ENCODE results near the gene SIM2.

Gene SIM2

DNA sequence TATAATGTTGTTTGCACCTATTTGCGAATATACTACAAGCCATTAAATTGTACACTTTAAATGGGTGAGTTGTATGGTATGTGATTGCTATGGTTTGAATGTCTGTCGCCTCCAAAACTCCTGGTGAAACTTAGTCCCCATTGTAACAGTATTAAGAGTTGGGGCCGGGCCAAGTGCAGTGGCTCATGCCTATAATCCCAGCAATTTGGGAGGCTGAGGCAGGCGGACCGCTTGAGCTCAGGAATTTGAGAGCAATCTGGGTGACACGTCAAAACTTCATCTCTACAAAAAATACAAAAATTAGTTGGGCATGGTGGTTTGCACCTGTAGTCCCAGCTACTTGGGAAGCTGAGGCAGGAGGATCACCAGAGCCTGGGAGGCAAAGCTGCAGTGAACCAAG is 12.0 kb upstream of the SIM2 start:
- no peak for DNase-seq

DNA sequence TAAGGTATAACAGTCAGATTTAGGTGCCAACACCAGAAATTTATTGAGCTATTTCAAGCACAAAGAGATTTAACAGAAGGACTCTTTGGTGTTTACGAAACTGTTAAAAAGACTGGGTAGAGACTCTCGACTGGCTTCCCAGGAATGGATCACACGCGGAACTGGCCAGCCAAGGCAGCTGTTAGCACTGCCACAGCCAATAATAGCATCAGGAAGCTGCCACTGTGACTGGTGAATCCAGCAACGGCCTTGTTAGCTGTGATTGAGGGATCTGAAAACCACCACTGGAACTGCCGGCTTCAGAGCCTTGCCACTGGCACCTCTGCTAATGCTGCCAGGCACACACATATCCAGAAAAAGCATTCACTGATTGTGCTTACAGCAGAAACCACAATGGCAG is 10.6 kb upstream of the SIM2 start:
- no peak for DNase-seq

DNA sequence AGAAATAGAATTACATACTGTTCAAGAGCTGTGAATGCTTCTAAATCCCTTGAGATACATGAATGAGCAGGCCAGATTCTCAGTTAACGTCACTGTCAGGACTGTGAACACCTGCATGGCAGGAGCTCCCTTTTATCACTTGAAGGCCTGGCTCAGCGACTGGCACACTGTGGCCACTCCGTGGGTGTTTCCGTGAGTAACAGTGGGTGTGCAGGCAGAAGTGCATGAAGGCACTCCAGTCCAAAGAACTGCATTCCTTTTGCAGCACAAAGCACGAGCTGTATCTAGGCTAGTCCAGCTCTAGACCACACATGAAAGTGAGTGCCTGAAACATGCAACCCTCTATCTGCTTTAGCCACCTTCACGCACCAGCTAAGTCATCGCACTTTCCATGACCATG is 9.6 kb upstream of the SIM2 start:
- DNase-seq, result no peak

GRCh38 chr21:36690628-36691554 is 8.0 kb upstream of the SIM2 start:
- DNase-seq, result no peak

- peak in 1 of 2 experiments; percentile 56 for DNase-seq
These were observed 7.3 kb upstream of the SIM2 start for GRCh38 chr21:36691555-36692041.

DNA sequence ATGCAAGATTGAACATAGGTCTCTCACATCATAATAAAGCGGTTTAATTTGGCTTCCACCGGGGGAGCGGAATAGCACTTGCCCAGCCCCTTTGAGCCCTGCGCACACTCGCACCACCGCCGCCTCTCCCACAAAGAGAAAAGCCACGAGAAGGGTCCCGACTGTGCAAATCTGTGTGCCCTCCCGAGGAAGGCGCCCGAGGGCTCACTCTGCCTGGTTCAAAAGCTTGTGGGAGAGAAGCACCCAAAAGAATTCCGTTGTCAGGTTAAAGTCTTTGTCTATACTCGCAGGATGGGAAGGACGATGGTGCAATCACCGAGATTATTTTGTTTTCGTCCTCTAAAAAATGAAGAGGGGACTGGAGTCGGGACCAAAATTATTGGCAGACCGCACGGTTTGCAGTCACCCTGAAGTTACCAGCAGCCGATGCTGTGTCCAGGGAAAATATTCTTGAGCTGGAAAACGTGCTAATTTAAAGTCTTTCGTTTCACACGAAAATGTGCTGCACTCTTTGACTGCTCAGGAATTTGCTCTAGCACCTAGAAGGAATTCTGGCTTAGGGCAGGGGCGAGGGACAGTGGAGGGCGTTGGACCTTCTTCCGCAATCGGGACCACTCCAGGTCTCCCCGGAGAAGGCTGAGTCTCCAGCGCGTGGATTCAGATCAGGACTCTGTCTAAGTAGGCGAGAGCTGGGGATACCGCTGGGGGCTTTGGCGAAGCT is 6.6 kb upstream of the SIM2 start:
- no peak for DNase-seq

GRCh38 chr21:36692835-36693488 is 6.0 kb upstream of the SIM2 start:
- DNase-seq, result no peak

DNA sequence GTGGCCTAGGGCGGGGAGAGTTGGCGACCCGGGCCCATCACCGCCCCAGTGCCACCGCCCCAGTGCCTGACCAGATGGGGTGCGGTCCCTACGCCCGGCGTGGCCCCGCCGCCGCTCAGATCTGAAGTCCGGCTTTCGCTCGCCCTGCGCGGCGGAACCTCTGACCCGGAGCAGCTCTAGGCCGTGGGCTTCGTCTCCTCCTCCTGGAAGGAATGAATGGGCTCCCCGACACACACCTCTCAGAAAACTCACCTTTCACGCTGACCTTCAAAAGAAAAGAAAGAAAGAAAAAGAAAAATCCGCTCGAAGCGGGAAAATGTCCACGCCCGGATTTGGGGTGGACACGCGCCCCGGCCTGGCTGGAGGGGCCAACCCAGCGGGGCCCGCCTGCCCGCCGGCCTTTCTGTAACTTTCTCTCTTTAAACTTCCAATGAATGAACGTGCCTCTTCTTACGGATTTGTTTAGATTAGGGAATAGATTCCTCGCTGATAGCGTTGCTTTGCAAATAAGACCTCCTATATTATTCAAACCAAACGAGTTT is 5.4 kb upstream of the SIM2 start:
- DNase-seq, result no peak

DNA sequence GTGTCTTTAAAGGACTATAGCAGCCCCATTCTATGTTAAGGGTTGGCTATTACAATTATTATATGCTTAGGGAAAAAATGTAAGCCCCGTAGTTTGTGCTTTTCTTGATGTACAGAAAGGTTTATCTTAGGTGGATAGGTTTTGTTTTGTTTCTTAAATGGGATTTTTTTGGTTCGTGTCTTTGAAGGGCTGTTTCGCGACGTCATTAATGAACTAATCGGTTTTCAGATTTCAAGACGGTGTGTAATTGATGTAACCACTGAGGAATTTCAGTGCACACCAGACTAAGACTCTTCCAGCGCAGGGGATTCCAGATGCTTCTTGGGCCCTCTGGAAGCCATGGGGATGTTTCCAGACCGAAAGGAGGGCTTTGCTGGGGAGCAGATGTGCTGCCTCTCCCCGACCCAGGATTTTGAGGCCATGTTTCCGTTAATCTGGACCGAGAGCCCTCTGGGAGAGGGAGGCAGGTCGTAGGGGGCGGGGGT is 4.8 kb upstream of the SIM2 start:
- DNase-seq, result no peak

GRCh38 chr21:36694593-36695282 is 4.2 kb upstream of the SIM2 start:
- DNase-seq, result no peak

GRCh38 chr21:36695283-36695634 is 3.7 kb upstream of the SIM2 start:
- no peak for DNase-seq

GRCh38 chr21:36695671-36696389 is 3.1 kb upstream of the SIM2 start:
- no peak for DNase-seq

DNA sequence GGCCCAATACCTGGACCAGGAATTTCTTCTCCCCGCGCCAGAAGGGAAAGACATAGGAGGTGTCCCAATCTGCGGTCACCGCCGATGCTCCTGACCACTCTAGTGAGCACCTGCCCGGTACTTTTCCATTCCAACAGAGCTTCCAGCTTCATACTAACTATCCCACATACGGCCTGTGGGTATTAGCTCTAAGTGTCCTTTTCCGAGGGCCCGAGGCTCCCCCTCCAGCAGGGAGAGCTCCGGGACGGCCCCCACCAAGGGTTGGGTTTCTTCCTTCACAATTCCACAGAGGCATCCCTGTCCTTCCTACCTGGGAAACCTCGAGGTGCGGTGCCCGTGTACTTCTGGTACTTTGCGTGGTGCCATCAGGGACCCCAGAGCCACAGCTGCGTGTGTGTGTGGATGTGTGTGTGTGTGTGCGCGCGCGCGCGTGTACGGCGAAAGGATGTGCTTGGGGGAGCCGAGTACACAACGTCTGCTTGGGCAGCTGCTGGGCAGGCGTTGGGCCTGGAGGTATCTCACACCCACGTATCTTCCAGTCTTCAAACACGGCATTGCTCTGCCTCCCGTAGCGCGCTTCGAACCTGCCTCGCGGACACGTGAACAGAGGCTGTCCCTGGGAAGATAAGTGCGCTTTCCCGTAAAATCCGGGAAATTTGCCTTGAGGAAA is 2.4 kb upstream of the SIM2 start:
- no peak for DNase-seq

GRCh38 chr21:36697060-36697850 is 1.7 kb upstream of the SIM2 start:
- DNase-seq, result no peak

DNA sequence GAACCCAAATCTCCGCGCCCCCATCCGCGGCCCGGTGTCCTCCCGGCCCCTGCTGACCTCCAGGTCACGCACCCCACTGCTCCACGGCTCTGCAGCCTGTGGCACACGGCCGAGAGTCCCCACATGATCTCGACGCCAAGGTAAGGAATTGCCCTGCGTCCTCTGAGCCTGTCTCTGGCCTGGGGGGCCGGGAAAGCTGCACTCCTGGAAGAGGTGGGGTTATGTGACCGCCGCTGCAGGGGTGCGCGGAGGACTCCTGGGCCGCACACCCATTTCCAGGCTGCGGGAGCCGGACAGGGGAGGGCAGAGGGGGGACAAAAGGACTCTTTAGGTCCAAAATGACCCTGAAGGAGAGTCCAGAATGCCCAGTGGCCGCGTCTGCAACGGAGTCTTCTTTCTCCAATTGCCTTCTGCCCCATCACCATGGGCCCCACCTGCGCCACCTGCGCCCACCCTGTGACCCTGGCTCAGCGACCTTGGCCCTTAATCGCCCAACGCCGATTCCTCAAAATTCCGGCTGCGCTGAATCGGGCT is 997 bp upstream of the SIM2 start:
- no peak for DNase-seq

GRCh38 chr21:36698385-36698980 is 432 bp upstream of the SIM2 start:
- no peak for DNase-seq

GRCh38 chr21:36699546-36700294 is 805 bp downstream of the SIM2 start:
- DNase-seq, result no peak

- DNase-seq, result no peak
These were observed 1.5 kb downstream of the SIM2 start for GRCh38 chr21:36700295-36700970.
